Neural cell (in vitro differentiated cells): ENCODE results near the gene NACA2. TPM values are rescaled to one million over a fixed set of nuclear protein-coding genes. Genes with fewer than 3 reads are reported as not detected.

Source experiments
- H2AFZ ChIP-seq: fragments of 200-600, 300-800 bp; sonication (generic), shearing (Covaris generic); 2 replicates; pipeline ENCODE4 v1.6.0; 2014; ENCODE audit warnings: low read depth, mild to moderate bottlenecking, antibody characterized with exemption, low read length, moderate library complexity
- H3F3A ChIP-seq: fragments of 200-600 bp; shearing (Covaris generic); 2 replicates; pipeline ENCODE4 v1.6.1; 2016; ENCODE audit warnings: mild to moderate bottlenecking, moderate library complexity, mixed read lengths, antibody characterized with exemption, low read length; ENCODE audit not compliant: insufficient read depth, poor library complexity, severe bottlenecking
- H3K27ac ChIP-seq: fragments of 200-600, 300-800 bp; sonication (generic), shearing (Covaris generic); 2 replicates; pipeline ENCODE4 v1.5.1; 2014; ENCODE audit warnings: mild to moderate bottlenecking, low read length, moderate library complexity
- H3K27me3 ChIP-seq: fragments of 300-800, 200-600 bp; sonication (generic), shearing (Covaris generic); 2 replicates; pipeline ENCODE4 v1.6.0; 2014; ENCODE audit warnings: mild to moderate bottlenecking, low read depth, low read length, moderate library complexity; ENCODE audit not compliant: insufficient read depth
- H3K36me3 ChIP-seq: fragments of 300-800, 200-600 bp; sonication (generic), shearing (Covaris generic); 2 replicates; pipeline ENCODE4 v1.5.1; 2014; ENCODE audit warnings: mild to moderate bottlenecking, antibody characterized with exemption, low read length, moderate library complexity; ENCODE audit not compliant: insufficient read depth
- H3K4me2 ChIP-seq: fragments of 300-800, 200-600 bp; sonication (generic), shearing (Covaris generic); 2 replicates; pipeline ENCODE4 v1.6.0; 2014; ENCODE audit warnings: mild to moderate bottlenecking, low read length
- H3K4me3 ChIP-seq: fragments of 300-800, 200-600 bp; sonication (generic), shearing (Covaris generic); 2 replicates; pipeline ENCODE4 v1.5.1; 2014; ENCODE audit warnings: mild to moderate bottlenecking, low read length, moderate library complexity
- H3K79me2 ChIP-seq: fragments of 200-600 bp; shearing (Covaris generic); replicated peaks from 2 replicates; pipeline ENCODE4 v1.6.0; 2014; ENCODE audit warnings: mild to moderate bottlenecking, low read length, moderate library complexity; ENCODE audit not compliant: insufficient read depth
- H3K9ac ChIP-seq: fragments of 300-800, 200-600 bp; sonication (generic), shearing (Covaris generic); 2 replicates; pipeline ENCODE4 v1.6.1; 2016; ENCODE audit warnings: mild to moderate bottlenecking, low read length, mixed read lengths
- H3K9me2 ChIP-seq: fragments of 200-600 bp; shearing (Covaris generic); 2 replicates; pipeline ENCODE4 v1.6.1; 2016; ENCODE audit warnings: mild to moderate bottlenecking, low read length, mixed read lengths; ENCODE audit not compliant: insufficient read depth
- H3K9me3 ChIP-seq: fragments of 200-600, 300-800 bp; sonication (generic), shearing (Covaris generic); 2 replicates; pipeline ENCODE4 v1.6.1; 2016; ENCODE audit warnings: mild to moderate bottlenecking, mixed run types, low read length, moderate library complexity, mixed read lengths
- H4K20me1 ChIP-seq: fragments of 200-600 bp; shearing (Covaris generic); 2 replicates; pipeline ENCODE4 v1.6.1; 2016; ENCODE audit warnings: mild to moderate bottlenecking, mixed run types; ENCODE audit not compliant: insufficient read depth
- CTCF ChIP-seq: fragments of 450-650 bp; IDR thresholded peaks from 2 replicates; pipeline ENCODE4 v1.5.1; 2014; ENCODE audit warnings: antibody characterized with exemption, mild to moderate bottlenecking, moderate library complexity; ENCODE audit not compliant: poor library complexity, severe bottlenecking
- EP300 ChIP-seq: fragments of 450-650 bp; conservative IDR thresholded peaks from 2 replicates; pipeline ENCODE4 v1.6.1; 2014; ENCODE audit warnings: antibody characterized with exemption, mild to moderate bottlenecking, moderate library complexity; ENCODE audit not compliant: poor library complexity, severe bottlenecking
- EZH2 ChIP-seq: fragments of 200-600, 300-800 bp; shearing (Covaris generic), sonication (generic); IDR thresholded peaks from 2 replicates; pipeline ENCODE4 v1.6.1; 2014; ENCODE audit warnings: antibody characterized with exemption, low read length, borderline replicate concordance, mild to moderate bottlenecking; ENCODE audit not compliant: insufficient read depth, poor library complexity, severe bottlenecking
- MXI1 ChIP-seq: fragments of 450-650 bp; conservative IDR thresholded peaks from 2 replicates; pipeline ENCODE4 v1.6.1; 2014; ENCODE audit warnings: antibody characterized with exemption, mild to moderate bottlenecking; ENCODE audit not compliant: poor library complexity, severe bottlenecking
- POLR2AphosphoS5 ChIP-seq: IDR thresholded peaks from 2 replicates; pipeline ENCODE4 v1.6.1; 2012
- RAD21 ChIP-seq: fragments of 450-650 bp; conservative IDR thresholded peaks from 2 replicates; pipeline ENCODE4 v1.6.1; 2014; ENCODE audit warnings: antibody characterized with exemption, mild to moderate bottlenecking, moderate library complexity
- SMC3 ChIP-seq: fragments of 450-650 bp; conservative IDR thresholded peaks from 2 replicates; pipeline ENCODE4 v1.6.1; 2014; ENCODE audit warnings: antibody characterized with exemption, mild to moderate bottlenecking, moderate library complexity; ENCODE audit not compliant: poor library complexity
- TAF1 ChIP-seq: IDR thresholded peaks from 2 replicates; pipeline ENCODE4 v1.6.1; 2012; ENCODE audit warnings: low read depth
- polyA plus RNA-seq: library from polyadenylated mRNA; depleted of rRNA; stranded (reverse); fragments of >200 nt; gene quantifications from 2 replicates; pipeline ENCODE4 v1.2.3, GENCODE V29; 2014
- TF ChIP-seq, protein P1 (sequence below): IDR thresholded peaks from 2 replicates; pipeline ENCODE4 v1.6.1; 2012; ENCODE audit warnings: borderline replicate concordance

Gene NACA2
- polyA plus RNA-seq, 1 donor from 2014 or later: not detected

DNA sequence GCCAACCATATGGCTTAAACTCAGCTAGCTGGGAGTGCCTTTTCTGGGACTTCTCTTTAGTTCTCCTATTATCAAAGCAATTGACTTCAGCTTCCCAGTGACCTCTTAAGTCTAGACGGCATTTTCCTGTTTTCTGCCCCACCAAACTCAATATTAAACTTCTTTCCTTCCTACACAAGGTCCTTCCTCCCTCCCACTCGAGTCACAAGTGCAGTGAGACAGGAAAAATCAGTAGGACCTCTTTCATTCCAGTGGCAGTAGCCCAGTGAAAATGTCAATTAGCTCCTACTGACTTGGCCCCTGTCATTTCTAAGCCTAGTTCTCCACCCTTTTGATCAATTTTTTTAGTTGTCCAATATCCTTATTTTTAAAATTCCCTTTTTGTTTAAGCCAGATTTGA lies 9.6 kb upstream of the NACA2 start:
- TF ChIP-seq EZH2 (no peak), MXI1 (no peak), CTCF (no peak), POLR2AphosphoS5 (no peak), EP300 (no peak), SMC3 (no peak), TAF1 (no peak), RAD21 (no peak)
- TF ChIP-seq, protein P1, sequence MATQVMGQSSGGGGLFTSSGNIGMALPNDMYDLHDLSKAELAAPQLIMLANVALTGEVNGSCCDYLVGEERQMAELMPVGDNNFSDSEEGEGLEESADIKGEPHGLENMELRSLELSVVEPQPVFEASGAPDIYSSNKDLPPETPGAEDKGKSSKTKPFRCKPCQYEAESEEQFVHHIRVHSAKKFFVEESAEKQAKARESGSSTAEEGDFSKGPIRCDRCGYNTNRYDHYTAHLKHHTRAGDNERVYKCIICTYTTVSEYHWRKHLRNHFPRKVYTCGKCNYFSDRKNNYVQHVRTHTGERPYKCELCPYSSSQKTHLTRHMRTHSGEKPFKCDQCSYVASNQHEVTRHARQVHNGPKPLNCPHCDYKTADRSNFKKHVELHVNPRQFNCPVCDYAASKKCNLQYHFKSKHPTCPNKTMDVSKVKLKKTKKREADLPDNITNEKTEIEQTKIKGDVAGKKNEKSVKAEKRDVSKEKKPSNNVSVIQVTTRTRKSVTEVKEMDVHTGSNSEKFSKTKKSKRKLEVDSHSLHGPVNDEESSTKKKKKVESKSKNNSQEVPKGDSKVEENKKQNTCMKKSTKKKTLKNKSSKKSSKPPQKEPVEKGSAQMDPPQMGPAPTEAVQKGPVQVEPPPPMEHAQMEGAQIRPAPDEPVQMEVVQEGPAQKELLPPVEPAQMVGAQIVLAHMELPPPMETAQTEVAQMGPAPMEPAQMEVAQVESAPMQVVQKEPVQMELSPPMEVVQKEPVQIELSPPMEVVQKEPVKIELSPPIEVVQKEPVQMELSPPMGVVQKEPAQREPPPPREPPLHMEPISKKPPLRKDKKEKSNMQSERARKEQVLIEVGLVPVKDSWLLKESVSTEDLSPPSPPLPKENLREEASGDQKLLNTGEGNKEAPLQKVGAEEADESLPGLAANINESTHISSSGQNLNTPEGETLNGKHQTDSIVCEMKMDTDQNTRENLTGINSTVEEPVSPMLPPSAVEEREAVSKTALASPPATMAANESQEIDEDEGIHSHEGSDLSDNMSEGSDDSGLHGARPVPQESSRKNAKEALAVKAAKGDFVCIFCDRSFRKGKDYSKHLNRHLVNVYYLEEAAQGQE: no peak
- Histone ChIP-seq H3K9me2 (no peaks in the 10 kb centered on the region), H4K20me1 (no peaks in the 10 kb centered on the region), H3K27ac (no peak overlapping the region), H3K9me3 (no peaks in the 10 kb centered on the region), H2AFZ (no peak overlapping the region), H3K4me2 (no peak overlapping the region), H3K4me3 (no peak overlapping the region), H3K79me2 (no peaks in the 10 kb centered on the region), H3F3A (no peaks in the 10 kb centered on the region), H3K27me3 (no peaks in the 10 kb centered on the region), H3K9ac (no peak overlapping the region), H3K36me3 (no peaks in the 10 kb centered on the region)

DNA sequence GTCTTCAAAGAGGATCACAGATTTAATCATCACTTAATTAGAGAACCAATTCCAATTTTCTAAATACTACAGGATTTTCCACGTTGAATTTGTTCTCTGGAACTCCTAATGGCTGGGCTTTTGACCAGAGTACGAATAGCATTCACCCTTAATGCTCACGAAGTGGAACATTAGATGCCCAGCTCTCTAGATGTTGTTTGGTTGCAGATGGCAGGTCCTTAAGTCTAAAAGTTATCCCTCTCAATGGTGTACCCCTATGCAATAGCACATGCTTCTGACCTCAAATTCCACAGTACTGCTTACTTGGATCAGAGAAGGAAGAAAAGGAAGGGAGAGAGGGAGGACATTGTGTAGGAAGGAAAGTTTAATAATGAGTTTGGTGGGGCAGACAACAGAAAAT lies 8.6 kb upstream of the NACA2 start:
- Histone ChIP-seq H4K20me1 (no peaks in the 10 kb centered on the region), H3K9ac (no peak overlapping the region), H3F3A (no peaks in the 10 kb centered on the region), H2AFZ (no peak overlapping the region), H3K36me3 (no peaks in the 10 kb centered on the region), H3K4me2 (no peak overlapping the region), H3K79me2 (no peaks in the 10 kb centered on the region), H3K4me3 (no peak overlapping the region), H3K9me2 (no peaks in the 10 kb centered on the region), H3K27me3 (no peaks in the 10 kb centered on the region), H3K27ac (no peak overlapping the region), H3K9me3 (no peaks in the 10 kb centered on the region)
- no peak for TF ChIP-seq RAD21
- no peak for TF ChIP-seq CTCF
- no peak for TF ChIP-seq SMC3
- TF ChIP-seq, protein P1: no peak
